Retinal pigment epithelial cell (primary cell): ENCODE results near the gene LIMS2.
A peak's percentile ranks its signal among the peaks of the same experiment; 100 is the strongest.

ENCODE experiments used
- DNase-seq: peaks from one replicate; pipeline ENCODE4 v3.0.0-alpha.2; 2010; ENCODE audit warnings: low read depth
- H3K4me3 ChIP-seq: 2 replicates; pipeline ENCODE4 v1.5.1; 2011; ENCODE audit warnings: mild to moderate bottlenecking, low read length, control low read depth, moderate library complexity
- TF ChIP-seq, protein P1 (sequence below): conservative IDR thresholded peaks from 2 replicates; pipeline ENCODE4 v1.5.1; 2011; ENCODE audit warnings: low read depth, low read length, control low read depth, inconsistent platforms

Gene LIMS2

DNA sequence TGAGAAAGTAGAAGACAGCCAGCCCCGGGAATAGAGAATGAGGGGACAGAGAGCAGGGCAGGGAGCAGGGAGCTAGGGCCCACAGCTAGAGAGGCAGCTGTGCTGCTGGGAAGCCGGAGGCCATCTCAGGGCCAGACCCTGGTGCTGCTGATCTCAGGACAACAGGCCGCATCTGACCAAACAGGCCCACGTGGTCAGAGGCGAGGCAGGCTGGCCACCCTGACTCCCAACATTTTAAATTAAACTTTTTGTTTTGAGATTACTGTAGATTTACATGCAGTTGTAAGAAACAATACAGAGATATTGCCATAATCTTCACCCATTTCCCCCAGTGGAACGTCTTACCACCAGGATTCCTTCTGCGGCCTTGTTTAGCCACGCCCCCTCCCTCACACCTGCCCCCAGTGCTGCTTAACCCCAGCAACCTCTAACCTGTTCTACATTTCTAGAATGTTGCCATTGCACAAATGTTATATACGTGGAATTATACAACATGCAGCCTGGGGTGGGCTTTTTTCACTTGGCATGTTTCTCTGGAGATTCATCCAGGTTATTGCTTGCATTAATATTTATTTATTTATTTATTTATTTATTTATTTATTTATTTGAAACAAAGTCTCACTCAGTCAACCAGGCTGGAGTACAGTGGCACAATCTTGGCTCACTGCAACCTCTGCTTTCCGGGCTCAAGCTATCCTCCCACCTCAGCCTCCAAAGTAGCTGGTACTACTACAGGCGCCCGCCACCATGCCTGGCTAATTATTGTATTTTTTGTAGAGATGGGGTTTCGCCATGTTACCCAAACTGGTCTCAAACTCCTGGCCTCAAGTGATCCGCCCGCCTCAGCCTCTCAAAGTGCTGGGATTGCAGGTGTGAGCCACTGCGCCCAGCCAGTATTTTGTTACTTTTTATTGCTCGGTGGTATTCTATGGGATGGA lies 78.0 kb downstream of the LIMS2 start:
- TF ChIP-seq, protein P1, sequence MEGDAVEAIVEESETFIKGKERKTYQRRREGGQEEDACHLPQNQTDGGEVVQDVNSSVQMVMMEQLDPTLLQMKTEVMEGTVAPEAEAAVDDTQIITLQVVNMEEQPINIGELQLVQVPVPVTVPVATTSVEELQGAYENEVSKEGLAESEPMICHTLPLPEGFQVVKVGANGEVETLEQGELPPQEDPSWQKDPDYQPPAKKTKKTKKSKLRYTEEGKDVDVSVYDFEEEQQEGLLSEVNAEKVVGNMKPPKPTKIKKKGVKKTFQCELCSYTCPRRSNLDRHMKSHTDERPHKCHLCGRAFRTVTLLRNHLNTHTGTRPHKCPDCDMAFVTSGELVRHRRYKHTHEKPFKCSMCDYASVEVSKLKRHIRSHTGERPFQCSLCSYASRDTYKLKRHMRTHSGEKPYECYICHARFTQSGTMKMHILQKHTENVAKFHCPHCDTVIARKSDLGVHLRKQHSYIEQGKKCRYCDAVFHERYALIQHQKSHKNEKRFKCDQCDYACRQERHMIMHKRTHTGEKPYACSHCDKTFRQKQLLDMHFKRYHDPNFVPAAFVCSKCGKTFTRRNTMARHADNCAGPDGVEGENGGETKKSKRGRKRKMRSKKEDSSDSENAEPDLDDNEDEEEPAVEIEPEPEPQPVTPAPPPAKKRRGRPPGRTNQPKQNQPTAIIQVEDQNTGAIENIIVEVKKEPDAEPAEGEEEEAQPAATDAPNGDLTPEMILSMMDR, result no peak
- no peak overlapping the region for H3K4me3 ChIP-seq
- no peak for DNase-seq

DNA sequence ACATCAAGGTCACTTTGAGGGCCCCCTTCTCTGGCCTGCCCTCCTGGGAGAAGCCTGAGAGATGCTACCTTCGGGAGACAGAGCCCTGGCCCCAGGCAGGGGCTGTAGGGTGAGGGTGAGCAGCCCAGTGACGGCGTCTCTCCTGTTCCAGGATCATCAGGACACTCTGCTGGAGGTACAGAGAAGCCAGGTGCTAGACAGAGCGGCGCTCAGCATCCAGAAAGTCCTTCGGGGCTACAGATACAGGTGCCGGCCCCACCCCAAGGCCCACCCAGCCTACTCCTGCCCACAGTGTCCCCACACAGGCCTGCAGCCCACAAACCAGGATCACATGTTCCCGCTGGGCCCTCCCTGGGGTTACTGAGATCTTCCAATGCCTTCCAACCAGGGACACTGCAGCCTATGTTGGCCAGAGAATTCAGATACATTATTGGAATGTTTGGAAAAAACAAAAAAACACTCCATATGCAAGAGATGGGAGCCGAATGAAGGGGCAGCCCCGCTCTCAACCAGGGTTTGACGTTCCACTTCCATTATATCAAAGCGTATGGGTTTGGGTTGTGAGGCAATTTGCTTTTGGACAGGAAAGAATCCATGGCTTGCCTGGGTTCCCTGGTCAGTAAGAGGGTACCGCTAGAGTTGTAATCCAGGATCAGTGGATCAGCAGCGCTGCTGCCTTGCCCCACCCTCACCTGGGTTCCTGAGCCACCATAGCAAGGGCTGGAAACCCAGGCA lies 78.9 kb downstream of the LIMS2 start:
- no peak for DNase-seq
- H3K4me3 ChIP-seq, result no peak overlapping the region
- TF ChIP-seq, protein P1, result no peak

DNA sequence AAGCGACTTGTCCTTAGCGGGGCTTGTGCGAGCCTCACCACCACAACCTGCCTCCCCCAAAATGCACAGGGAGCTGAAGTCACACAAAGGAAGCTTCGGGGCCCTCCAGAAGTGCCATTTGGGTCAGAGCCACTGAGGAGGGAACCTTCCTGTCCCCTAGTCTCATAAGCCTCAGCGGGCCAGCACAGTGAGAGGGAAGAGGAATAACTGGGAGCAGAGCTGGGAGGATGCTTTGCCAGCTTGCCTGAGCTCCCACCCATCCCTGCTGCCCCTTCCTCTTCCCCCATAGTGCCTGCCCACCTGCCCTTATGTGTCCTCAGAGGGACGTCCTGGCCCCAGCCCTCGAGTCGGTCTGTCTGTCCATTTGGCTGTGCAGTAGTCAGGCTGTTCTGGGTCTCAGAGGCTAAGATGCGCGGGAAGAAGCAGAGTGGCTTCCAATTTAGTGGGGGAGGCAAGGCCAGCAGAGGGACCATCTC lies 81.2 kb downstream of the LIMS2 start:
- H3K4me3 ChIP-seq, result no peak overlapping the region
- TF ChIP-seq, protein P1, result no peak
- DNase-seq, result no peak

DNA sequence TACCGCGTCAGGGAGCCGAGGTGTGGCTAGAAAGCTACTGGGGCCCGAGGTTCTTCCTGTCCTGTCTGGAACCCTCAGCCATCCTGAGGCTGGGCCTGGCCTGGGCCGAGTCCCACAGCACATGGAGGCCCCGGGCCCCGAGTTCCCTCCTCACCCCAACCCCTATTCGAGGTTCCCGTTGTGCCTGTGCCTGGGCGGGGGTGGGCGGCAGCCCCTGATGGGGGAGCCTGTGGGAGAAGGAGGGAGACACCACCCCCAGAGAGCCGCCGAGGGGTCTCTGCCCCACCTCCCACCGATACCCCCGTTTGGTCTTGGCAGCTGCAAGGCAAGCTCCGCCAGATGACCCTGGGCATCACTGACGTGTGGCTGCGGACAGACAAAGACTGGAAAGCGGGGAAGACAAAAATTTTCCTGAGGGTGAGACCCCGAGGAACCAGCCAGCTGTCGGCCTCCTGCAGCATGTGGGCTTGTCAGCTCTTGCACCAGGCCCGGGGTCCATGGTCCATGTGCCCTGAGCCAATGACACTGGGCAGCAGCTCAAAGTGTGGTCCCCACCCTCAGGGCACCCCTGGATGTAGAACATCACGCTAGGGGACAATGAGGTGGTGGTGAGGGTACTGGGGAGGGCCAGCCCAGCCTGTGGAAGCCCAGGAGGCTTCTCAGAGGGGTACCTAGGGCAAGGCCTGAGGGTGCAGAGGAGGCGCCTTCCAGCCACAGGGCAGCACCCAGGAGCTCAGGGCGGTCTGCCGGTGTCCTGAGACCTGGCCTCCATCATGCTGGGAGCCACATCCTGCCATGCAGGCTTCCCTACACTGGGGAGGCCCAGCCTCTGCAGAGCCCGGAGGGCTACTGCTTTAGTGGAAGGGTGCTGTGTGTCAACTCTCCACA lies 81.9 kb downstream of the LIMS2 start:
- no peak for DNase-seq
- TF ChIP-seq, protein P1, result no peak
- H3K4me3 ChIP-seq, result no peak overlapping the region

DNA sequence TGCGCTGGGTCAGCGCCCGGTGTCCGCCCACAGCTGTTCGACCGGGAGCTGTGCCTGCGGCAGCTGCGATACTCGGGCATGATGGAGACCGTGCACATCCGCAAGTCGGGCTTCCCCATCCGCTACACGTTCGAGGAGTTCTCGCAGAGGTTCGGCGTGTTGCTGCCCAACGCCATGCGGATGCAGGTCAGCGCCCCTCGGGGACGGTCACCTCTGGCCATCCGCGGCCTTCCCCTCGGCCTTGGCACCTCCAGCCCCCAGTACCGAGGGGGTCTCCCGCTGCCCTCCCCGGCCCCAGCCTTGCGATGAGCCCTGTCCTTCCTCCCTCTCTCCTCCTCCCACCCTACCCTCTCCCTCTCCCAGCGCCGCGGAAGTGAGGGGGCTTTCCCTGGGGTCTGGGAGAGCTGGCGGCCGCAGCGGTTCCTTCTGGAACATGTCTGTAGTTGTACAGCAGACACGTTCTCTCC lies 82.5 kb downstream of the LIMS2 start:
- no peak for DNase-seq
- TF ChIP-seq, protein P1, result no peak
- H3K4me3 ChIP-seq, result no peak overlapping the region

DNA sequence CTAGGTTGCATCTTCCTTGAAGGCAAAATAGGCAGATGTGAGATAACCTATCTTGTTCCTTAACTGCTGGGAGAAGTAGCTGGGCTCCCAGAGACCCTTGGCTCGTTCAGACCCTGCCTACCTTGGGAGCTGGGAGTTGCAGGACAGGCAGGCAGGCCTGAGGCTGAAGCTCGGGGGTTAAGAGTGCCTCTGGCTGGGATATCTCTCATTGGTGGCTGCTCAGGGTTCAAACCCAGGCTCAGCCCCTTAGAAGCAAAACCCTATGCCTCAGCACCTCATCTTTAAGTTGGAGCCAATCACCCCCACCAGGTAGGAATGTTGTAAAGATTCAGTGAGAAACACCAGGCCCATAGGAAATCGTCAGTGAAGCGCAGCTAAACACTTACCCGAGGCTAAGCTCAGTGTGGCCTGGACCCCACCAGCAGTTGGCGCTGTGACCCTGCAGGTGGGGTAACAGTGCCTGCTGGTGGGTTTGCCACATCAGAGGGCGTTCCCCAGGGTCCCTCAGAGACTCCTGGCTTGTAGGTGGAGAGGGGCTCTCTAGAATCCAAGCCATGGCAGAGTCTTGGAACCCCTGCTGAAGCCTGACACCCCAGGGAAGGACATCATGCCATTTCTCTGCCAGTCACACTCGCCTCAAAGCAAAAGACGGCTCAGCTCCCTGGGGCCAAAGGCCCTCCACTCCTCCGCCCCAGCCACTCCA lies 84.0 kb downstream of the LIMS2 start:
- TF ChIP-seq, protein P1, result peak; percentile 100
- DNase-seq, result peak; percentile 20

More for the DNA sequence above, 84.0 kb downstream of the LIMS2 start:
- no peak overlapping the region for H3K4me3 ChIP-seq
